NB4 (cell line): ENCODE measurements around the gene ELP1.

ENCODE experiments used
- DNase-seq: peaks from one replicate; pipeline ENCODE4 v3.0.0; 2010; ENCODE audit warnings: low read depth
- H3K4me3 ChIP-seq: one replicate; pipeline ENCODE4 v1.5.1; 2011; ENCODE audit warnings: mild to moderate bottlenecking, low read depth, low read length, moderate library complexity
- MAX ChIP-seq: IDR thresholded peaks from 2 replicates; pipeline ENCODE4 v1.6.1; 2011; ENCODE audit warnings: low read depth, low read length
- MYC ChIP-seq: IDR thresholded peaks from 2 replicates; pipeline ENCODE4 v1.6.1; 2011; ENCODE audit warnings: low read depth, low read length
- POLR2A ChIP-seq: IDR thresholded peaks from 2 replicates; pipeline ENCODE4 v1.6.1; 2011; ENCODE audit warnings: mild to moderate bottlenecking; ENCODE audit not compliant: insufficient read length; ENCODE audit errors: extremely low read depth
- TF ChIP-seq, protein P1 (sequence below): IDR thresholded peaks from one replicate; pipeline ENCODE4 v1.5.1; 2012; ENCODE audit warnings: low read depth, low read length

ELP1 gene

DNA sequence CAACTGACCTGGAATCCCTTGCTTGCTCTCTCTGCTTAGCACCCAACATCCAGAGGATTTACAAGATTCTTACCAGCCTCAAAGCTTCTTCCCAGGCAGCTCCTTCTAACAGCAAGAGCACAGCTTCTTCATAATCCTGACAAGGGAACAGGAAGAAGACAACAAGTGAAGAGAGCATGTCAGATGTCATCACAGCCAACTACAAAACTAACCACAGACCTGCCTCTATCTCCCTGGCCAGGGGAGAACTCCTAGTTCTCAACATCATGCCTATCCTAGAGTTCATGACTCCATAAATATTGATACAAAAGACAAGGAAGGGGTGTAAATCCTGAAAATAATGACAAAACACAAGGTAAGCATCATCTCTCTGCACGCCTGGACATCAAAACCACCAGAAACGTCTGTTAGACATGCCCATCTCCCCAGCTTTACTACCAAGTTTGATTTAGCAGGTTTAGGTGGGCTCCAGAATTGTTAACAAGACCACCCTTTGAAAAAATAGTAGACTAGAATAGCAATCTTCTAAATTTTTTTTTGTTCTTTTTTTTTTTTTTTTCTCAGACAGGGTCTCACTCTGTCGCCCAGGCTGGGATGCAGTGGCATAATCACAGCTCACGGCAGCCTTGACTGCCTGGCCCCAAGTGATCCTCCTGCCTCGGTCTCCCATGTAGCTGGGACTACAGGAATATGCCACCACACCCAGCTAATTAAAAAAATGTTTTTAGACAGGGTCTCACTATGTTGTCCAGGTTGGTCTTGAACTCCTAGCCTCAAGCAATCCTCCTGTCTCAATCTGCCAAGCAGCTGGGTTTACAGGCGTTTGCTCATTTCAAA is 51.7 kb downstream of the ELP1 start:
- TF ChIP-seq MYC = no peak
- no peak for TF ChIP-seq MAX
- TF ChIP-seq, protein P1, sequence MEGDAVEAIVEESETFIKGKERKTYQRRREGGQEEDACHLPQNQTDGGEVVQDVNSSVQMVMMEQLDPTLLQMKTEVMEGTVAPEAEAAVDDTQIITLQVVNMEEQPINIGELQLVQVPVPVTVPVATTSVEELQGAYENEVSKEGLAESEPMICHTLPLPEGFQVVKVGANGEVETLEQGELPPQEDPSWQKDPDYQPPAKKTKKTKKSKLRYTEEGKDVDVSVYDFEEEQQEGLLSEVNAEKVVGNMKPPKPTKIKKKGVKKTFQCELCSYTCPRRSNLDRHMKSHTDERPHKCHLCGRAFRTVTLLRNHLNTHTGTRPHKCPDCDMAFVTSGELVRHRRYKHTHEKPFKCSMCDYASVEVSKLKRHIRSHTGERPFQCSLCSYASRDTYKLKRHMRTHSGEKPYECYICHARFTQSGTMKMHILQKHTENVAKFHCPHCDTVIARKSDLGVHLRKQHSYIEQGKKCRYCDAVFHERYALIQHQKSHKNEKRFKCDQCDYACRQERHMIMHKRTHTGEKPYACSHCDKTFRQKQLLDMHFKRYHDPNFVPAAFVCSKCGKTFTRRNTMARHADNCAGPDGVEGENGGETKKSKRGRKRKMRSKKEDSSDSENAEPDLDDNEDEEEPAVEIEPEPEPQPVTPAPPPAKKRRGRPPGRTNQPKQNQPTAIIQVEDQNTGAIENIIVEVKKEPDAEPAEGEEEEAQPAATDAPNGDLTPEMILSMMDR = no peak
- no peak for TF ChIP-seq POLR2A
- H3K4me3 ChIP-seq = no peak overlapping the region
- no peak for DNase-seq

GRCh38 chr9:108880738-108881316 is 53.1 kb downstream of the ELP1 start:
- TF ChIP-seq, protein P1 = no peak
- no peak for TF ChIP-seq MYC
- no peak for TF ChIP-seq POLR2A
- no peak for TF ChIP-seq MAX
- H3K4me3 ChIP-seq = no peak overlapping the region
- DNase-seq = no peak

- TF ChIP-seq, protein P1 = no peak
- TF ChIP-seq MAX = no peak
- no peak for DNase-seq
- no peak overlapping the region for H3K4me3 ChIP-seq
Observed at GRCh38 chr9:108877524-108877923, 56.4 kb downstream of the ELP1 start.

- TF ChIP-seq MYC (no peak), MAX (no peak), POLR2A (no peak)
- TF ChIP-seq, protein P1 = no peak
- no peak for DNase-seq
- H3K4me3 ChIP-seq = no peak overlapping the region
Observed at GRCh38 chr9:108876425-108876824, 57.5 kb downstream of the ELP1 start.

DNA sequence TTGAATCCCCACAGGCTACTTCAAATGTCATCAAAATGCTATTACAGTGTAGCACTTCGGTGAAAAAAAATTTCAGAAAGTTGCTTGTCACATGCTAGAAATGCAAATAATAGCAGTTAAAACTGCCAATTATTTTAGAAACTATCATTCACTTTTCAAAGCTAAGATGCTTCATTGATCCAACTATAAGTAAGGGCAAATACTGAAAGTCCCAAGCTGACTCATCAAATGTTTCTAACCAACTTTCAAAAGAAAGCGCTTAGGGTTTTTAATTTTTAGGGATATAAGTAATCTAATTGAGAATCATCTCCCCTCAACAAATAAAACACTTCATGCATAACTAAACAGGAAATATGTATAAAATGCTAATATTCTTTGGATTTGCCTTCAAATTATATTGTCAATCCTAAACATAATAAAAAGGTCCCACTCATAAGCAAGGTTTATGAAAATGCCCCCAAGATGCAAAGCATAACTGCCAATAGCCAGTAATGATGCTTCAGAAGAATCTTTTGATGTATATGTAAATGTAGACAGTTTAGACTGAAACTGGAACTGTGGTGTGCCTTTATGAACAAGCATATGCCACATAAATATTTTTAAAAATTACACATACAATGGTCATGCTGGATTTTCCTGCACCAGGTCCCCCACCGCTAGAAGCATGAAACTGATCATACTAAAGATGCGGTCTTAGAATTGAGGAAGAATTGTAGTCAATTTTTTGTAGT is 59.7 kb downstream of the ELP1 start:
- TF ChIP-seq POLR2A (no peak), MYC (no peak), MAX (no peak)
- TF ChIP-seq, protein P1 = no peak

More for the DNA sequence above, 59.7 kb downstream of the ELP1 start:
- DNase-seq = no peak
- H3K4me3 ChIP-seq = no peak overlapping the region
